Measurements from ENCODE around the gene PLET1.

PLET1 gene

GRCh38 chr11:112260490-112260889, at the start of gene PLET1:
Gene PLET1 (minus strand): TSS chr11:112260860. CDS start chr11:112260589, 271 bp downstream.
- DNase-seq (ENCODE audit: low read depth in 2 of 2) = no peak

- DNase-seq (ENCODE audit: low read depth in 2 of 2) = no peak
Observed at GRCh38 chr11:112310419-112310818, 49.8 kb upstream of the PLET1 start.

GRCh38 chr11:112308651-112309050, 48.0 kb upstream of the PLET1 start:
- no peak for DNase-seq (ENCODE audit: low read depth in 2 of 2)

DNA sequence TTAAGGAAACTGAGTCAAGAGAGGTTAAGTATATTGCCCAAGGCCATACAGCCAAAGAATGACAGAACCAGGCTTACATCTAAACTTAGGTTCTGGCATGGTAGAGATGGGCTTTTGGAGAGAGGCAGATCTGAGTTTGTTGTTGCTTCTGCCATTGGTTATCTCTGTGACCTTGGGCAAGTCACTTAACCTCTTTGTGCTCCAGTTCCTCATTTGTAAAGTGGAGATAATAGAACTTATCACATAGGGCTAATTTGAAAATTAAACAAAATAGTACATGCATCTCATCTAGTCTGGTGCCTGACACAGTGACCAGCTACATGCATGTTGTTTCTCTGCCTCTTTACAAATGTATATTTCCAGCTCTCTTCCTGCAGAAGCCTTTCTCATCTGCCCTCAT, 47.0 kb upstream of the PLET1 start:
- no peak for DNase-seq (ENCODE audit: low read depth in 2 of 2)

DNA sequence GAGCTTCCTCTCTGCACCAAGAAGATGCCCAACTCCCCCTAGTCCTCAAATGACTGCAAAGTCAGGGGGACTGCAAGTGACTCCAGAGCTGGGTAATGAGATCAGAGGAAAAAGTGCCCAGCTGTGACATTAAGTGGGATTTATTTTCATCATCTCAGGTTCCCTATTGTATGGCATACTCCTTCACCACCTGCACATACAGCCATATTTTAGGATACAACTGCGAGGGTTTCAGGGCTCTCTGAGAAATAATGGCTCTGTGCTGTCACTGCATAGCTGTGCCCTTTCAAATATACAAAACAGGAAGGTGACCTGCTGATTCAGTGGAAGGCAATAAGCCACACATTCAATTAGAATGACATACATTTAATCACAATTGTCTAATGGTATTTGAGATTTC, 45.6 kb upstream of the PLET1 start:
- DNase-seq (ENCODE audit: low read depth in 2 of 2) = no peak

- no peak for DNase-seq (ENCODE audit: low read depth in 2 of 2)
Observed at GRCh38 chr11:112304914-112305313, 44.3 kb upstream of the PLET1 start.

- no peak for DNase-seq (ENCODE audit: low read depth in 2 of 2)
Observed at GRCh38 chr11:112303616-112304015, 43.0 kb upstream of the PLET1 start.

DNA sequence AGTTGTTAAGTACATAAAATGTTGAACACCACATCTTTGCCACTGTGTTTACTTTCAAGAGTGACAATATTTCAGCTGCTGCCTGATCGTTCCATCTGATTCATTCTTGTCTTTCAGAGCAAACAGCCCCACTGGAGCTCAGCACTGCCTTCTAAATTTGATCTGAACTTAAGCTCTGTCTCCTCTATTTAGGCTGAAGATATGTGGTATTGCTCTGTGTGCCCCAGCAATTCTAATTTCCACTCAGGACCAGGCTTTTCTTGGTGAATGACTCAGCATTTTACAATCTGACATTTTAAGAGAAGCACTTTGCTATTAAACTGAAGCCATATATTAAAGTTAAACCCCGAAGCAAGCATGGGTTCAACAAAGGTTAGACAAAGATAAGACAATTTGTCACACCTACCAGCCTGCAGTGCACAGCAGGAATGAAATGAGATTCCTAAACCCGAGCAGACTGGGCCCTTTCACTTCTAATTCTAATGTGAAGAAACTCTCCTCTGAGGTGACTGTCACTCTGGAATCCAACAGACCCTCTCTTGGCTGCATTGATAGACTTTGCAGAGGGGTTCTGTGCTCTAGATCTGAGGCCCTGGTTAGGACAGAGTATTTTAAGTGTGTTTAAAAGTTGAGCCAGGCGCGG, 41.7 kb upstream of the PLET1 start:
- DNase-seq (ENCODE audit: low read depth in 2 of 2) = no peak

DNA sequence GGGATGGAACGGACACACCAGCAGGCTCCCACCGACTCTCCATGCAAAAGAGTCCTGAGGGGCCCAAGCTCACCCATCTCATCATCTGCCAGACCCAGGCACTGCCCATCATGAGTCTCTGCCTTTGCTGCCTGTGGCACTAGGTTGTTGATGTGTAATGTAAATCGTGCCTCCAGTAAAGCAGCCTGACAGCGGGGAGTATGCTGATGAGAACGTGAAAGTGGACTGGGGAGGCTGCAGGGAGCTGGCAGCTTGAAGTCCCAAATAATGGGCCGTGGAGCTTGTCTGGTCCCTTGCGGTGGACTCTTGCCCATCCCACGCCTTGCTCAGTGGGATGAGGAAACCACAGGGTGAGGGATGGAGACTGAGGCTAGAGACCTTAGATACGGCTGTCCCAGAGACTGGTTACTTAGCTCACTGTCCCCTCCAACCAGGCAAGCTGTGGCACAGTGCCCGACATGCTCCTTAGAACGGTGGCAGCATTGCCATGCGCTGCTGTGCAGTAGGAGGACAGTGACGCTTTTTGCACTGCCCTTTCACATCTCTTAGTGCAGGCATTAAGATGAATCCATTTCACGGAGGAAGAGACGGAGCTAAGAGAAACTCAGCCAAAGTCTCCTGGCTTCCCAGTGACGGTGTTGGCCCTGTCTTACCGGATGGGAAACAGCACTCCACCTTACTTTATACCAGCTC, 39.6 kb upstream of the PLET1 start:
- DNase-seq (ENCODE audit: low read depth in 2 of 2) = no peak

- DNase-seq (ENCODE audit: low read depth in 2 of 2) = no peak
Observed at GRCh38 chr11:112298535-112298934, 37.9 kb upstream of the PLET1 start.

- DNase-seq (ENCODE audit: low read depth in 2 of 2) = peak in 1 of 2 donors; percentile 44
Observed at GRCh38 chr11:112297248-112297866, 36.7 kb upstream of the PLET1 start.

GRCh38 chr11:112296044-112296443, 35.4 kb upstream of the PLET1 start:
- DNase-seq (ENCODE audit: low read depth in 2 of 2) = no peak

- DNase-seq (ENCODE audit: low read depth in 2 of 2) = no peak
Observed at GRCh38 chr11:112294688-112295340, 34.2 kb upstream of the PLET1 start.

- DNase-seq (ENCODE audit: low read depth in 2 of 2) = no peak
Observed at GRCh38 chr11:112293614-112294013, 33.0 kb upstream of the PLET1 start.

GRCh38 chr11:112292785-112293407, 32.2 kb upstream of the PLET1 start:
- no peak for DNase-seq (ENCODE audit: low read depth in 2 of 2)

- DNase-seq (ENCODE audit: low read depth in 2 of 2) = no peak
Observed at GRCh38 chr11:112292188-112292587, 31.5 kb upstream of the PLET1 start.

- DNase-seq (ENCODE audit: low read depth in 2 of 2) = no peak
Observed at GRCh38 chr11:112291191-112291590, 30.5 kb upstream of the PLET1 start.

- DNase-seq (ENCODE audit: low read depth in 2 of 2) = no peak
Observed at GRCh38 chr11:112290493-112290850, 29.8 kb upstream of the PLET1 start.

GRCh38 chr11:112289588-112290492, 29.2 kb upstream of the PLET1 start:
- DNase-seq (ENCODE audit: low read depth in 2 of 2) = peak; percentile 52 to 82

DNA sequence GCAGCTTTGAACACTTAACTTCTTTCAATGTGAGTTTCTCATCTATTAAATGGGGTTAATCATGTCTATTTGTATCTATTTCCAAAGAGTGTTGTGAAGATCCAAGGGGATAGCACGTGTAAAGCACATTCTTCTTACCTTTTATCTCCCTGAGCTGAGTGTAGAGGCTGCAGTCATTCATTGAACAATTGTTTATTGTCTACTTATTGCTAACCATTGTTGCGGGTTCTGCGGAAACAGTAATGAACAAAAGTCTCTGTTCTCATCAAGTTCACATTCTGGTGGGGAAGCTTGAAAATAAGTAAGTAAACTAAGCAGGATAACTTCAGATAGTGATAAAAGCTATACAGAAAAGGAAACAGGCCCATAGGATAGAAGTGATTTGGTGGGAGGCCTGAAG, 27.4 kb upstream of the PLET1 start:
- DNase-seq (ENCODE audit: low read depth in 2 of 2) = no peak

GRCh38 chr11:112285841-112286311, 25.2 kb upstream of the PLET1 start:
- no peak for DNase-seq (ENCODE audit: low read depth in 2 of 2)

All from stimulated activated CD4-positive, alpha-beta T cell treated with anti-CD3 and anti-CD28 coated beads, Interleukin-15, amount 100 ng/mL, for 48 hours (primary cell).